OCI-LY7 (cell line): ENCODE measurements around the gene KIF13A. TPM values are rescaled to one million over a fixed set of nuclear protein-coding genes. Genes with fewer than 3 reads are reported as not detected.

Source experiments
- BruUV-seq: library from RNA; stranded (reverse); fragments of 400-500 nt; replicated peaks from 2 replicates; lab custom pipeline; 2021; lab: Mats Ljungman, UMichigan
- CTCF ChIA-PET: fragments of 300-600 bp; sonication (Branson Sonifier 250); formaldehyde crosslinking; loops from one replicate; lab custom pipeline; 2022; ENCODE audit warnings: antibody characterized with exemption; ENCODE audit not compliant: unreplicated experiment; lab: Charles Lee
- POLR2A ChIA-PET: fragments of 300-600 bp; sonication (Branson Sonifier 250); formaldehyde crosslinking; loops from one replicate; lab custom pipeline; 2022; ENCODE audit warnings: antibody characterized with exemption; lab: Charles Lee
- DNase-seq: peaks from one replicate; pipeline ENCODE4 v3.0.0-alpha.2; 2015; ENCODE audit warnings: low spot score
- H2AFZ ChIP-seq: fragments of 200-600 bp; sonication (generic), shearing (Covaris generic); 2 replicates; pipeline ENCODE4 v1.6.1; 2014; ENCODE audit warnings: mild to moderate bottlenecking, antibody characterized with exemption, low read length, moderate library complexity
- H3K27ac ChIP-seq: fragments of 200-600 bp; sonication (generic); 2 replicates; pipeline ENCODE4 v1.5.1; 2014; ENCODE audit warnings: mixed run types, low read depth, mild to moderate bottlenecking, moderate library complexity, low read length, inconsistent platforms; ENCODE audit not compliant: poor library complexity, severe bottlenecking
- H3K36me3 ChIP-seq: fragments of 200-600 bp; sonication (generic); 2 replicates; pipeline ENCODE4 v1.6.1; 2014; ENCODE audit warnings: mild to moderate bottlenecking, antibody characterized with exemption, low read length, moderate library complexity, mixed read lengths; ENCODE audit not compliant: insufficient read depth
- H3K4me1 ChIP-seq: fragments of 200-600 bp; sonication (generic); 2 replicates; pipeline ENCODE4 v1.5.1; 2014; ENCODE audit warnings: mild to moderate bottlenecking, low read length; ENCODE audit not compliant: insufficient read depth, poor library complexity, severe bottlenecking
- H3K4me2 ChIP-seq: fragments of 200-600 bp; sonication (generic); 2 replicates; pipeline ENCODE4 v1.6.1; 2014; ENCODE audit warnings: mild to moderate bottlenecking, low read length
- H3K4me3 ChIP-seq: fragments of 200-600 bp; sonication (generic); 2 replicates; pipeline ENCODE4 v1.5.1; 2014; ENCODE audit warnings: mild to moderate bottlenecking, low read depth, low read length; ENCODE audit not compliant: poor library complexity, severe bottlenecking
- H3K79me2 ChIP-seq: fragments of 200-600 bp; sonication (generic); 2 replicates; pipeline ENCODE4 v1.6.1; 2016; ENCODE audit warnings: low read depth, mild to moderate bottlenecking, low read length, moderate library complexity, mixed read lengths; ENCODE audit not compliant: insufficient read depth
- H3K9me2 ChIP-seq: fragments of 200-600 bp; sonication (generic); 2 replicates; pipeline ENCODE4 v1.6.1; 2016; ENCODE audit warnings: mild to moderate bottlenecking, low read length, mixed read lengths; ENCODE audit not compliant: insufficient read depth
- H3K9me3 ChIP-seq: fragments of 200-600 bp; sonication (generic); 2 replicates; pipeline ENCODE4 v1.6.1; 2014; ENCODE audit warnings: mild to moderate bottlenecking, mixed run types, low read length, mixed read lengths
- H4K20me1 ChIP-seq: fragments of 200-600 bp; sonication (generic); 2 replicates; pipeline ENCODE4 v1.6.1; 2014; ENCODE audit warnings: mild to moderate bottlenecking, antibody characterized with exemption, low read length, moderate library complexity, mixed read lengths; ENCODE audit not compliant: insufficient read depth
- CTCF ChIP-seq: fragments of 200-600 bp; sonication (generic); conservative IDR thresholded peaks from 2 replicates; pipeline ENCODE4 v1.5.1; 2014; ENCODE audit warnings: mild to moderate bottlenecking, antibody characterized with exemption, low read length, moderate library complexity, mixed read lengths
- EZH2phosphoT487 ChIP-seq: fragments of 200-600 bp; sonication (generic); IDR thresholded peaks from 2 replicates; pipeline ENCODE4 v1.6.1; 2018; ENCODE audit warnings: low read depth, borderline replicate concordance, mild to moderate bottlenecking, mixed run types, antibody characterized with exemption, low read length, moderate library complexity, mixed read lengths
- intact Hi-C: fragments of 100-400 bp; cut with micrococcal nuclease; formaldehyde crosslinking; loops from one replicate; pipeline ENCODE4 v1.10.0; 2022; ENCODE audit not compliant: unreplicated experiment
- total RNA-seq, 2 experiments: library from RNA; depleted of rRNA in 1 of 2; stranded (reverse); fragments of >200 nt in 1 of 2; shearing (Covaris generic) in 1 of 2; gene quantifications; 2 replicates each; pipeline ENCODE4 v1.2.3, GENCODE V29; 2014 to 2022

The KIF13A gene
- total RNA-seq, 2 experiments from 2014 or later = 1.5 TPM; not detected in 1

- intact Hi-C loops = no loop called here
- no peak overlapping the region for H3K4me2 ChIP-seq
- no peaks in the 10 kb centered on the region for H3K9me2 ChIP-seq
- H4K20me1 ChIP-seq = no peaks in the 10 kb centered on the region
- H3K4me3 ChIP-seq = no peak overlapping the region
- H3K36me3 ChIP-seq = no peaks in the 10 kb centered on the region
- no peaks in the 10 kb centered on the region for H3K9me3 ChIP-seq
- no TSS peak for BruUV-seq
- TF ChIP-seq EZH2phosphoT487 (no peak), CTCF (no peak)
- no peaks in the 10 kb centered on the region for H3K79me2 ChIP-seq
- POLR2A ChIA-PET = interaction anchor here (0.7 kb wide), 2 partner anchors 385 to 1241 kb away, joined by 3 read pairs; no protein-coding TSS in a partner anchor
- H3K27ac ChIP-seq = no peak overlapping the region
- CTCF ChIA-PET = no interaction called here
- no peaks in the 10 kb centered on the region for H3K4me1 ChIP-seq
- no peak for DNase-seq
- no peak overlapping the region for H2AFZ ChIP-seq
These were observed 55.0 kb downstream of the KIF13A start for GRCh38 chr6:17932330-17932852.

GRCh38 chr6:17931227-17931626 lies 56.2 kb downstream of the KIF13A start:
- ChIA-PET CTCF (no interaction called here), POLR2A (no interaction called here)
- no peak overlapping the region for H3K27ac ChIP-seq
- H3K9me2 ChIP-seq = no peaks in the 10 kb centered on the region
- no peaks in the 10 kb centered on the region for H3K9me3 ChIP-seq
- H2AFZ ChIP-seq = no peak overlapping the region
- no peaks in the 10 kb centered on the region for H3K79me2 ChIP-seq
- H3K4me2 ChIP-seq = no peak overlapping the region
- H3K4me1 ChIP-seq = no peaks in the 10 kb centered on the region
- TF ChIP-seq CTCF (no peak), EZH2phosphoT487 (no peak)
- no peaks in the 10 kb centered on the region for H3K36me3 ChIP-seq
- no peak overlapping the region for H3K4me3 ChIP-seq
- no peak for DNase-seq
- intact Hi-C loops = no loop called here
- H4K20me1 ChIP-seq = no peaks in the 10 kb centered on the region
- no TSS peak for BruUV-seq

GRCh38 chr6:17930321-17930993 lies 57.0 kb downstream of the KIF13A start:
- CTCF ChIA-PET = no interaction called here
- POLR2A ChIA-PET = interaction anchor here (0.9 kb wide), 1 partner anchor 11 kb away, joined by 3 read pairs; no protein-coding TSS in a partner anchor
- Histone ChIP-seq H3K9me3 (no peaks in the 10 kb centered on the region), H3K4me1 (no peaks in the 10 kb centered on the region), H2AFZ (no peak overlapping the region), H3K9me2 (no peaks in the 10 kb centered on the region), H3K79me2 (no peaks in the 10 kb centered on the region), H3K36me3 (no peaks in the 10 kb centered on the region), H3K27ac (no peak overlapping the region), H3K4me3 (no peak overlapping the region), H4K20me1 (no peaks in the 10 kb centered on the region), H3K4me2 (no peak overlapping the region)
- no peak for TF ChIP-seq EZH2phosphoT487
- no peak for TF ChIP-seq CTCF
- intact Hi-C loops = no loop called here
- BruUV-seq = no TSS peak
- no peak for DNase-seq
